DND-41 (cell line): ENCODE results near the gene STIMATE.

ENCODE experiments used
- ATAC-seq: fragments of 200-7000 bp; cut with Tn5 transposase; 3 replicates; pipeline ENCODE4 v1.9.1; 2021; ENCODE audit warnings: low read depth; ENCODE audit not compliant: insufficient read depth
- DNase-seq: peaks from one replicate; pipeline ENCODE4 v3.0.0-alpha.2; 2020
- H2AFZ ChIP-seq: 2 replicates; pipeline ENCODE4 v1.6.0; 2012; ENCODE audit warnings: low read depth, low read length
- H3K27ac ChIP-seq: 2 replicates; pipeline ENCODE4 v1.5.1; 2012; ENCODE audit warnings: low read length, inconsistent platforms
- H3K27me3 ChIP-seq: fragments of 200-600 bp; sonication (generic); 2 replicates; pipeline ENCODE4 v1.6.0; 2012; ENCODE audit warnings: low read length, mild to moderate bottlenecking, inconsistent platforms; ENCODE audit not compliant: insufficient read depth, poor library complexity
- H3K36me3 ChIP-seq: 2 replicates; pipeline ENCODE4 v1.5.1; 2012; ENCODE audit warnings: low read length, inconsistent platforms; ENCODE audit not compliant: insufficient read depth
- H3K4me1 ChIP-seq: 2 replicates; pipeline ENCODE4 v1.5.1; 2012; ENCODE audit warnings: mild to moderate bottlenecking, low read length; ENCODE audit not compliant: insufficient read depth
- H3K4me2 ChIP-seq: 2 replicates; pipeline ENCODE4 v1.6.0; 2012; ENCODE audit warnings: mild to moderate bottlenecking, moderate library complexity, low read length, inconsistent platforms; ENCODE audit not compliant: insufficient read depth
- H3K4me3 ChIP-seq, 2 experiments: fragments of 200-600 bp in 1 of 2; shearing (Covaris generic) in 1 of 2; 2 replicates each; pipeline ENCODE4 v1.5.1; 2012 to 2016; ENCODE audit warnings: inconsistent platforms in 2 of 2, low read length in 2 of 2, mild to moderate bottlenecking in 2 of 2, low read depth in 1 of 2, moderate library complexity in 1 of 2
- H3K79me2 ChIP-seq: 2 replicates; pipeline ENCODE4 v1.6.0; 2012; ENCODE audit warnings: low read length, inconsistent platforms; ENCODE audit not compliant: insufficient read depth
- H3K9ac ChIP-seq: 2 replicates; pipeline ENCODE4 v1.6.0; 2012; ENCODE audit warnings: low read depth, mild to moderate bottlenecking, inconsistent platforms, low read length, moderate library complexity
- H3K9me3 ChIP-seq: 2 replicates; pipeline ENCODE4 v1.5.1; 2012; ENCODE audit warnings: low read length, moderate library complexity, mild to moderate bottlenecking, inconsistent platforms; ENCODE audit not compliant: insufficient read depth, severe bottlenecking
- H4K20me1 ChIP-seq: 2 replicates; pipeline ENCODE4 v1.6.0; 2012; ENCODE audit warnings: low read length; ENCODE audit not compliant: insufficient read depth
- CTCF ChIP-seq: IDR thresholded peaks from 2 replicates; pipeline ENCODE4 v1.5.1; 2012; ENCODE audit warnings: borderline replicate concordance, low read length, moderate library complexity, mild to moderate bottlenecking; ENCODE audit not compliant: poor library complexity, severe bottlenecking; ENCODE audit errors: extremely low read depth
- EZH2 ChIP-seq: IDR thresholded peaks from 3 replicates; pipeline ENCODE4 v1.6.1; 2012; ENCODE audit warnings: borderline replicate concordance, low read depth, mild to moderate bottlenecking, moderate library complexity, low read length, inconsistent platforms; ENCODE audit not compliant: severe bottlenecking

STIMATE gene

GRCh38 chr3:52866427-52866826 lies 30.9 kb downstream of the STIMATE start:
- ATAC-seq (no peak), DNase-seq (no peak)
- H3K4me1 ChIP-seq = no peaks in the 10 kb centered on the region
- no peaks in the 10 kb centered on the region for H3K27me3 ChIP-seq
- H2AFZ ChIP-seq = no peak overlapping the region
- no peak overlapping the region for H3K4me3 ChIP-seq
- TF ChIP-seq CTCF = no peak
- TF ChIP-seq EZH2 = no peak
- peaks cover 6% of the 10 kb centered on the region for H3K9me3 ChIP-seq
- H3K36me3 ChIP-seq = 0 out of 2 replicates have a peak, but pooled peaks cover 5% of the 10 kb centered on the region
- no peaks in the 10 kb centered on the region; the same call in 1 of the 2 replicates for H3K79me2 ChIP-seq
- no peak overlapping the region for H3K27ac ChIP-seq
- H3K4me2 ChIP-seq = no peak overlapping the region
- H3K9ac ChIP-seq = no peak overlapping the region
- peaks cover 3% of the 10 kb centered on the region; the same call in 1 of the 2 replicates for H4K20me1 ChIP-seq

- 0 out of 2 replicates have a peak, but pooled peaks cover 5% of the 10 kb centered on the region for H3K36me3 ChIP-seq
- H2AFZ ChIP-seq = no peak overlapping the region
- no peak overlapping the region for H3K9ac ChIP-seq
- no peak for DNase-seq
- TF ChIP-seq EZH2 (no peak), CTCF (no peak)
- H3K4me1 ChIP-seq = no peaks in the 10 kb centered on the region
- no peaks in the 10 kb centered on the region for H3K27me3 ChIP-seq
- H3K9me3 ChIP-seq = peaks cover 6% of the 10 kb centered on the region
- no peak overlapping the region for H3K27ac ChIP-seq
- ATAC-seq = no peak
- H3K4me3 ChIP-seq = no peak overlapping the region
- no peak overlapping the region for H3K4me2 ChIP-seq
- 0 out of 2 replicates have a peak, but pooled peaks cover 5% of the 10 kb centered on the region for H4K20me1 ChIP-seq
- H3K79me2 ChIP-seq = no peaks in the 10 kb centered on the region
Measured at GRCh38 chr3:52865994-52866393, 31.4 kb downstream of the STIMATE start.

- Histone ChIP-seq H4K20me1 (peaks cover 12% of the 10 kb centered on the region; the same call in 1 of the 2 replicates), H3K27me3 (no peaks in the 10 kb centered on the region), H3K4me1 (no peaks in the 10 kb centered on the region), H3K4me2 (no peak overlapping the region), H3K79me2 (no peaks in the 10 kb centered on the region), H2AFZ (no peak overlapping the region), H3K4me3 (no peak overlapping the region), H3K9ac (no peak overlapping the region), H3K36me3 (no peaks in the 10 kb centered on the region), H3K27ac (no peak overlapping the region), H3K9me3 (no peaks in the 10 kb centered on the region)
- ATAC-seq (no peak), DNase-seq (no peak)
- TF ChIP-seq EZH2 = no peak
- no peak for TF ChIP-seq CTCF
Measured at GRCh38 chr3:52860424-52860768, 37.0 kb downstream of the STIMATE start.
